GM12864 (cell line): Measurements from ENCODE around the gene AGGF1.
"Not testable (repeated sequence)": the region's sequence is repeated elsewhere in the genome, so short reads cannot be mapped to it uniquely, and the experiment has no call there.

ENCODE experiments used
- DNase-seq: peaks from one replicate; pipeline ENCODE4 v3.0.0-alpha.2; 2011; ENCODE audit warnings: low read depth
- H3K4me3 ChIP-seq: 2 replicates; pipeline ENCODE4 v1.5.1; 2011; ENCODE audit warnings: mild to moderate bottlenecking, low read depth, low read length, control low read depth
- TF ChIP-seq, protein P1 (sequence below): IDR thresholded peaks from 2 replicates; pipeline ENCODE4 v1.5.1; 2011; ENCODE audit warnings: low read depth, mild to moderate bottlenecking, moderate library complexity, low read length, control low read depth, inconsistent platforms; ENCODE audit errors: missing control alignments

The AGGF1 gene

DNA sequence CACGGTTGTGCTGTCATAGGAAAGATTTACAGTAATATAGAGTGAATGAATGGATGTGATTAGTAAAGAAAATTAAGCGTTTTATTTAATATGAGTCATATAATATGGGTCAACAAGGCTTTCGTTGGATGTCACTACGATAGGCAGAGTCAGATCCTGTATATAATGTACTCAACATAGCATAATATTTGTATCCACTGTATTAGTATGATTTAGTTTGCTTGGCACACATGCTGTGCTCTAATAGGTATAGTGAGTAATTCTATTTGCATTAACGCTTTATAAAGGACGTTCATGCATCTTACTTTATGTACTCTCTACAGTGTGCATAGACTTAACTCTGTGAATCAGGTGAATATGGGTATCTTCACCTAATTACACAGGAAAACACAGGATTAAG is 35.9 kb upstream of the AGGF1 start:
- TF ChIP-seq, protein P1, sequence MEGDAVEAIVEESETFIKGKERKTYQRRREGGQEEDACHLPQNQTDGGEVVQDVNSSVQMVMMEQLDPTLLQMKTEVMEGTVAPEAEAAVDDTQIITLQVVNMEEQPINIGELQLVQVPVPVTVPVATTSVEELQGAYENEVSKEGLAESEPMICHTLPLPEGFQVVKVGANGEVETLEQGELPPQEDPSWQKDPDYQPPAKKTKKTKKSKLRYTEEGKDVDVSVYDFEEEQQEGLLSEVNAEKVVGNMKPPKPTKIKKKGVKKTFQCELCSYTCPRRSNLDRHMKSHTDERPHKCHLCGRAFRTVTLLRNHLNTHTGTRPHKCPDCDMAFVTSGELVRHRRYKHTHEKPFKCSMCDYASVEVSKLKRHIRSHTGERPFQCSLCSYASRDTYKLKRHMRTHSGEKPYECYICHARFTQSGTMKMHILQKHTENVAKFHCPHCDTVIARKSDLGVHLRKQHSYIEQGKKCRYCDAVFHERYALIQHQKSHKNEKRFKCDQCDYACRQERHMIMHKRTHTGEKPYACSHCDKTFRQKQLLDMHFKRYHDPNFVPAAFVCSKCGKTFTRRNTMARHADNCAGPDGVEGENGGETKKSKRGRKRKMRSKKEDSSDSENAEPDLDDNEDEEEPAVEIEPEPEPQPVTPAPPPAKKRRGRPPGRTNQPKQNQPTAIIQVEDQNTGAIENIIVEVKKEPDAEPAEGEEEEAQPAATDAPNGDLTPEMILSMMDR, result no peak
- DNase-seq, result no peak
- H3K4me3 ChIP-seq, result no peak overlapping the region

DNA sequence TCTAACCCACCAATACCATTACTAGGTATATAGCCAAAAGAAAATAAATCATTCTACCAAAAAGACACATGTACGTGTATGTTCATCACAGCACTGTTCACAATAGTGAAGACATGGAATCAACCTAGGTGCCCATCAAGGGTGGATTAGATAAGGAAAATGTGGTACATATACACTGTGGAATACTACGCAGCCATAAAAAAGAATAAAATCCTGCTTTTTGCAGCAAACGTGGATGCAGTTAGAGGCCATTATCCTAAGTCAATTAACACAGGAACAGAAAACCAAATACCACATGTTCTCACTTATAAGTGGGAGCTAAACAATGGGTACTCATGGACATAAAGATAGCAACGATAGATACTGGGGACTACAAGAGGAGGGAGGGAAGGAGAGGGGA is 32.0 kb upstream of the AGGF1 start:
- not testable (repeated sequence) for H3K4me3 ChIP-seq, DNase-seq

DNA sequence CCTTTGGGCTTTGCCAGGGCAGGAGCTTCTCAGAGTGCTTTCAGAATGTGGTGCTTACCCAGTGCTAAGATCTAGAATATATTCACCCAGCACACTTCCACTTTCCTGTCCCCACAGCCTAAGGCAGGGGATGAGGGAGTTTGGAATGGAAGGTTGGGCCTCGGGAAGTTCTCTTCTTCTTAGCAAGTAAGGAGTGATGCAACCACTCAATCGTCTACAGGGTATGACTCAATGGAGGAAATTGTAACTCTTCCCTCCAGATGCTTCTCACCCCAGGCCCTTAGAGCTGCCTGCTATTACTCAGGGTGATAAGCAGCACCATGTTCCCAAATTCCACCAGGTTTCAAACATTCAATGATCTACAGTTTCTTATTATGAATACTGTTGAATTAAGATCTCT is 30.8 kb upstream of the AGGF1 start:
- no peak overlapping the region for H3K4me3 ChIP-seq
- no peak for DNase-seq
- TF ChIP-seq, protein P1, result no peak

DNA sequence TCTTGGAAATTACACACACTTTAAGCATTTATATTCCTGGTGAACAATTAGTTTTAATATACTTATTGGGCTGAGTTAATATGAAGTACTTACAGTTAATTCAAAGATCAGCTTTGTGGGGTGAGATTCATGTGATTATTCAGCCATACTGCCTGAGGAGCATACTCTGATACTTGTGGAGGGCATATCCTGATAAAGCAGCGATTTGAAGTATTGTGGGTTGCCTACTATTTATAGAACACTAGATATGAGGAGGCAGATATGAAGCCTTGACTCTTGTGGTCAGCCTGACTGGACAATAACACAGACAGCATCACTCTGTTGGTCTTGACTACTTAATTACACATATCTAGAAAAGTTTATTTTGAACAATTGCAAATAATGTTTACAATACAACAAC is 27.0 kb upstream of the AGGF1 start:
- no peak for DNase-seq
- TF ChIP-seq, protein P1, result no peak
- H3K4me3 ChIP-seq, result no peak overlapping the region

DNA sequence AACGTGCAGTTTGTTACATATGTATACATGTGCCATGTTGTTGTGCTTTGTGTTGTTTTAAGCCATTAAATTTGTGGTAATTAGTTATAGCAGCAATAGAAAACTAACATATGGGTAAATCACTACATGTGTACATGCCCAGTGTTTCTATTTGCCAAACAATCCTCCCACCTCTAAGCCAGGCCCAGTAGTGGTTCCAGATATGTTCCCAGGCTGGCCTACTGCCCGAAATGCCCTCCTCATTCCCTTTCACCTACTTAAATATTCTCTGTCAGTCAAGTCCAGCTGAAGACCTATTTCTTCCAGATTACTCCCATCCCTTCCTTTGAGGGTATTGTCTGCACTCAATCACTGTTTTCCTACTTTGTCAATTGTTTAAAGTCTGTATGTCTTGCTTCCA is 24.1 kb upstream of the AGGF1 start:
- DNase-seq, result no peak
- H3K4me3 ChIP-seq, result no peak overlapping the region
- TF ChIP-seq, protein P1, result no peak

DNA sequence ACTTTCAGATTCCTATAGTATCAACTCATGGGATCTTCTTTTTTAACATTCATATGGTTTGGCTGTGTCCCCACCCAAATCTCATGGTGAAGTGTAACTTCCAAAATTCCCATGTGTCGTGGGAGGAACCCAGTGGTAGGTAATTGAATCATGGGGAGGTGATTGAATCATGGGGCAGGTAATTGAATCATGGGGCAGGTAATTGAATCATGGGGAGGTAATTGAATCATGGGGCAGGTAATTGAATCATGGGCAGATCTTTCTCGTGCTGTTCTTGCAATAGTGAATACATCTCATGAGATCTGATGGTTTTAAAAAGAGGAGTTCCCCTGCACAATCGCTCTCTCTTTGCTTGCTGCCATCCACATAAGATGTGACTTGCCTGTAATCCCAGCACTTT is 21.8 kb upstream of the AGGF1 start:
- DNase-seq, result no peak

DNA sequence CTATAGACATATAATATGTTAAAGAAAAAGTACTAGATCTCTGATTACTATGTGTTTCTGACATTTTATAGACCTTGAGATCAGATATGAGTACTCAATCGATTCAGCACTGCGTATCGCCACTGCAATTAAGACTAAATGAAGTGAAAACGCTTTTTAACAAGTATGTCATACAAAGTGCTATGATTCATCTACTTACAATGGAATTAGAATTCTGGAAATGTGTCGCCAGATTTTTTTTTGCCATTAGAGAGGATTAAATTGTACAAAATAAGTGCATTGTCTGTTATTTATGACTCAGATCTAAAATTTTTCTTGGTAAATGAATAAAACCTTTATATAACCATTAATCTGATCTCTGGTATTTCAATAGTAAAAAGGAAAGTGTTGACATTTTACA is 20.0 kb upstream of the AGGF1 start:
- TF ChIP-seq, protein P1, result no peak
- no peak overlapping the region for H3K4me3 ChIP-seq
- no peak for DNase-seq

More for the DNA sequence above, 21.8 kb upstream of the AGGF1 start:
- H3K4me3 ChIP-seq, result no peak overlapping the region
- TF ChIP-seq, protein P1, result no peak

DNA sequence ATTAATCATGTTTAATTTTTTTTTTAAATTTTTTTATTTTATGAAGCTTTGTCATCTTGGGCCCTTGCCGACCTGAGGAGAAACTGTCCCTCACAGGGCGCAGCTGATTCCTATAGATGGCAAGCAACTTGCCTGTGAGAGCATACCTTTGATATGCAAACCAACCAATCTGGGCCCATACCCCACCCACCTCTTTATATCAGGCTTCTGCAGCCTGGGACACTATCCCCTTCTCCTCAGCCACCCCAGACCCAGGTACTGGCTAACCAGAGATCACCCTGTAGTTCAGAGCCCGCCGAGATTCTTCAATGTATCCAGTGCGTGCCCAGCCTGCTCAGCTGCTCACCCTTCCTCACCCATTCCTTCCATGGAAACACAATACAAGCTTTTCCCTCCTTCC is 18.7 kb upstream of the AGGF1 start:
- DNase-seq, result no peak
- TF ChIP-seq, protein P1, result no peak
- no peak overlapping the region for H3K4me3 ChIP-seq
